Activated CD8-positive, alpha-beta memory T cell treated with anti-CD3 and anti-CD28 coated beads, Interleukin-2, amount 10 ng/mL, durations not matched to agents 7 days and 5 days (primary cell): ENCODE data around the gene FIBIN. TPM values are rescaled to one million over a fixed set of nuclear protein-coding genes. Genes with fewer than 3 reads are reported as not detected.

Experiments
- ATAC-seq: fragments of 150-1000 bp; cut with Tn5 transposase; one replicate; pipeline ENCODE4 v1.10.0; 2021; ENCODE audit warnings: moderate library complexity
- CTCF ChIA-PET: fragments of 350-600 bp; sonication (Branson Sonifier 250); formaldehyde crosslinking; loops from one replicate; lab custom pipeline; 2021; ENCODE audit warnings: antibody characterized with exemption; lab: Charles Lee
- DNase-seq: peaks from one replicate; pipeline ENCODE4 v3.0.0-alpha.2; 2020
- H3K27ac Mint-ChIP-seq: one replicate; pipeline ENCODE4 v1.8.0; 2021; ENCODE audit warnings: mild to moderate bottlenecking, mixed read lengths
- H3K27me3 Mint-ChIP-seq: one replicate; pipeline ENCODE4 v1.8.0; 2021; ENCODE audit warnings: mixed read lengths
- H3K36me3 Mint-ChIP-seq: one replicate; pipeline ENCODE4 v1.8.0; 2021; ENCODE audit warnings: mild to moderate bottlenecking, mixed read lengths
- H3K4me1 Mint-ChIP-seq: one replicate; pipeline ENCODE4 v1.8.0; 2021; ENCODE audit warnings: mixed read lengths
- H3K4me3 Mint-ChIP-seq: one replicate; pipeline ENCODE4 v1.8.0; 2021; ENCODE audit warnings: mild to moderate bottlenecking, moderate library complexity, mixed read lengths
- H3K9me3 Mint-ChIP-seq: one replicate; pipeline ENCODE4 v1.8.0; 2022; ENCODE audit warnings: low read depth, mixed read lengths
- total RNA-seq, 2 experiments: library from RNA; stranded (reverse); gene quantifications; one replicate each; pipeline ENCODE4 v1.2.3, GENCODE V29; 2021

Gene FIBIN
- total RNA-seq, 2 experiments from 2014 or later: not detected

- DNase-seq: no peak
- Mint-ChIP-seq H3K27me3 (no peaks in the 10 kb centered on the region), H3K4me3 (no peak overlapping the region), H3K27ac (no peak overlapping the region), H3K9me3 (no peaks in the 10 kb centered on the region), H3K4me1 (no peaks in the 10 kb centered on the region), H3K36me3 (no peaks in the 10 kb centered on the region)
- CTCF ChIA-PET: interaction anchor here (0.6 kb wide), 1 partner anchor 269 kb away, joined by 3 read pairs; no protein-coding TSS in a partner anchor
- ATAC-seq: no peak
These were observed 25.1 kb downstream of the FIBIN start for GRCh38 chr11:27018902-27019529.

GRCh38 chr11:27020751-27021150 lies 26.8 kb downstream of the FIBIN start:
- no peak overlapping the region for H3K4me3 Mint-ChIP-seq
- CTCF ChIA-PET: no interaction called here
- DNase-seq (no peak), ATAC-seq (no peak)
- H3K27ac Mint-ChIP-seq: no peak overlapping the region
- no peaks in the 10 kb centered on the region for H3K36me3 Mint-ChIP-seq
- no peaks in the 10 kb centered on the region for H3K4me1 Mint-ChIP-seq
- H3K27me3 Mint-ChIP-seq: no peaks in the 10 kb centered on the region
- no peaks in the 10 kb centered on the region for H3K9me3 Mint-ChIP-seq

- Mint-ChIP-seq H3K27me3 (no peaks in the 10 kb centered on the region), H3K4me3 (no peak overlapping the region), H3K36me3 (no peaks in the 10 kb centered on the region), H3K27ac (no peak overlapping the region), H3K9me3 (no peaks in the 10 kb centered on the region), H3K4me1 (no peaks in the 10 kb centered on the region)
- CTCF ChIA-PET: no interaction called here
- ATAC-seq: no peak
- DNase-seq: no peak
These were observed 28.8 kb downstream of the FIBIN start for GRCh38 chr11:27022659-27023251.

GRCh38 chr11:27024865-27025264 lies 31.0 kb downstream of the FIBIN start:
- no peak overlapping the region for H3K27ac Mint-ChIP-seq
- no peak for ATAC-seq
- no peaks in the 10 kb centered on the region for H3K27me3 Mint-ChIP-seq
- no peak for DNase-seq
- no peaks in the 10 kb centered on the region for H3K4me1 Mint-ChIP-seq
- CTCF ChIA-PET: no interaction called here
- H3K36me3 Mint-ChIP-seq: no peaks in the 10 kb centered on the region
- H3K4me3 Mint-ChIP-seq: no peak overlapping the region
- no peaks in the 10 kb centered on the region for H3K9me3 Mint-ChIP-seq

- no peaks in the 10 kb centered on the region for H3K27me3 Mint-ChIP-seq
- H3K9me3 Mint-ChIP-seq: no peaks in the 10 kb centered on the region
These were observed 31.5 kb downstream of the FIBIN start for GRCh38 chr11:27025312-27025955.

GRCh38 chr11:27025957-27026733 lies 32.2 kb downstream of the FIBIN start:
- no peaks in the 10 kb centered on the region for H3K4me1 Mint-ChIP-seq
- H3K27ac Mint-ChIP-seq: no peak overlapping the region
- H3K36me3 Mint-ChIP-seq: no peaks in the 10 kb centered on the region
- ATAC-seq (no peak), DNase-seq (no peak)
- CTCF ChIA-PET: no interaction called here
- no peaks in the 10 kb centered on the region for H3K27me3 Mint-ChIP-seq
- H3K9me3 Mint-ChIP-seq: no peaks in the 10 kb centered on the region
- H3K4me3 Mint-ChIP-seq: no peak overlapping the region

More at GRCh38 chr11:27025312-27025955, 31.5 kb downstream of the FIBIN start:
- H3K36me3 Mint-ChIP-seq: no peaks in the 10 kb centered on the region
- DNase-seq (no peak), ATAC-seq (no peak)
- no peak overlapping the region for H3K4me3 Mint-ChIP-seq
- no peak overlapping the region for H3K27ac Mint-ChIP-seq
- CTCF ChIA-PET: no interaction called here
- H3K4me1 Mint-ChIP-seq: no peaks in the 10 kb centered on the region

GRCh38 chr11:27028561-27028965 lies 34.7 kb downstream of the FIBIN start:
- no peak overlapping the region for H3K4me3 Mint-ChIP-seq
- no peaks in the 10 kb centered on the region for H3K9me3 Mint-ChIP-seq
- no peaks in the 10 kb centered on the region for H3K27me3 Mint-ChIP-seq
- CTCF ChIA-PET: no interaction called here
- no peak overlapping the region for H3K27ac Mint-ChIP-seq
- DNase-seq (no peak), ATAC-seq (no peak)
- no peaks in the 10 kb centered on the region for H3K36me3 Mint-ChIP-seq
- H3K4me1 Mint-ChIP-seq: no peaks in the 10 kb centered on the region

GRCh38 chr11:27029966-27030365 lies 36.1 kb downstream of the FIBIN start:
- no peak for DNase-seq
- CTCF ChIA-PET: no interaction called here
- no peak for ATAC-seq
- Mint-ChIP-seq H3K4me1 (no peaks in the 10 kb centered on the region), H3K36me3 (no peaks in the 10 kb centered on the region), H3K4me3 (no peak overlapping the region), H3K27me3 (no peaks in the 10 kb centered on the region), H3K27ac (no peak overlapping the region), H3K9me3 (peaks cover 4% of the 10 kb centered on the region)

GRCh38 chr11:27031754-27032153 lies 37.8 kb downstream of the FIBIN start:
- H3K27me3 Mint-ChIP-seq: no peaks in the 10 kb centered on the region
- CTCF ChIA-PET: no interaction called here

GRCh38 chr11:27039873-27040272 lies 46.0 kb downstream of the FIBIN start:
- no peak overlapping the region for H3K4me3 Mint-ChIP-seq
- no peak overlapping the region for H3K27ac Mint-ChIP-seq
- no peaks in the 10 kb centered on the region for H3K4me1 Mint-ChIP-seq
- ATAC-seq (no peak), DNase-seq (no peak)
- peaks cover 8% of the 10 kb centered on the region for H3K9me3 Mint-ChIP-seq
- H3K27me3 Mint-ChIP-seq: no peaks in the 10 kb centered on the region
- H3K36me3 Mint-ChIP-seq: no peaks in the 10 kb centered on the region
- CTCF ChIA-PET: no interaction called here

More at GRCh38 chr11:27031754-27032153, 37.8 kb downstream of the FIBIN start:
- H3K27ac Mint-ChIP-seq: no peak overlapping the region
- no peak overlapping the region for H3K4me3 Mint-ChIP-seq
- H3K4me1 Mint-ChIP-seq: no peaks in the 10 kb centered on the region
- H3K36me3 Mint-ChIP-seq: no peaks in the 10 kb centered on the region
- peaks cover 4% of the 10 kb centered on the region for H3K9me3 Mint-ChIP-seq
- no peak for ATAC-seq
- no peak for DNase-seq

- H3K4me1 Mint-ChIP-seq: no peaks in the 10 kb centered on the region
- CTCF ChIA-PET: no interaction called here
These were observed 46.6 kb downstream of the FIBIN start, which contains the start of gene BBOX1 for GRCh38 chr11:27040302-27041115. Gene BBOX1 (plus strand): TSS chr11:27040815. CDS start chr11:27055431, 14,616 bp downstream.

GRCh38 chr11:27041141-27041899 lies 47.4 kb downstream of the FIBIN start:
- Mint-ChIP-seq H3K4me1 (no peaks in the 10 kb centered on the region), H3K36me3 (no peaks in the 10 kb centered on the region), H3K27ac (no peak overlapping the region), H3K4me3 (no peak overlapping the region), H3K27me3 (no peaks in the 10 kb centered on the region), H3K9me3 (peaks cover 8% of the 10 kb centered on the region)
- CTCF ChIA-PET: no interaction called here
- ATAC-seq (no peak), DNase-seq (no peak)

More at GRCh38 chr11:27040302-27041115, 46.6 kb downstream of the FIBIN start, which contains the start of gene BBOX1:
- Mint-ChIP-seq H3K4me3 (no peak within 1 kb of the TSS), H3K27me3 (no peaks in the 10 kb centered on the region), H3K27ac (no peak within 1 kb of the TSS), H3K36me3 (no peaks in the 10 kb centered on the region), H3K9me3 (peaks cover 8% of the 10 kb centered on the region)
- DNase-seq (no peak), ATAC-seq (no peak)
